HepG2 (cell line): Measurements from ENCODE around the gene HMGB3. TPM values are rescaled to one million over a fixed set of nuclear protein-coding genes. Genes with fewer than 3 reads are reported as not detected.

Experiments used
- ATAC-seq: fragments of 200-7000 bp; cut with Tn5 transposase; 3 replicates; pipeline ENCODE4 v1.9.1; 2020; ENCODE audit warnings: mild to moderate bottlenecking, moderate library complexity
- BruUV-seq: library from RNA; stranded (reverse); fragments of 400-500 nt; replicated peaks from 2 replicates; lab custom pipeline; 2021; lab: Mats Ljungman, UMichigan
- CTCF ChIA-PET: fragments of 300-600 bp; formaldehyde crosslinking; extraction: SDS; loops from one replicate; lab custom pipeline; 2021; ENCODE audit warnings: low total read pairs, inconsistent platforms, low intra/inter-chr PET ratio; lab: Yijun Ruan, JAX
- POLR2A ChIA-PET: fragments of 350-600 bp; sonication (Branson Sonifier 250); formaldehyde crosslinking; loops from one replicate; lab custom pipeline; 2020; ENCODE audit warnings: antibody characterized with exemption, inconsistent platforms; lab: Yijun Ruan, JAX
- DNase-seq: peaks from one replicate; pipeline ENCODE4 v3.0.0-alpha.2; 2015; ENCODE audit warnings: low spot score
- FAIRE-seq: peaks from 3 replicates; lab custom pipeline; 2011; peaks lifted over from hg19 to GRCh38; lab: Jason Lieb, UNC
- H2AFZ ChIP-seq: one replicate; pipeline ENCODE4 v1.6.1; 2011; ENCODE audit warnings: low read length, inconsistent platforms
- H3K27ac ChIP-seq: fragments of 300-600 bp; 3 replicates; pipeline ENCODE4 v1.8.0; 2011; ENCODE audit warnings: mixed run types, mild to moderate bottlenecking, mixed read lengths, low read length, inconsistent platforms; ENCODE audit not compliant: insufficient read depth; ENCODE audit errors: extremely low read length
- H3K27me3 ChIP-seq, 2 experiments: fragments of 200-600 bp in 1 of 2; 2 replicates in 1 of 2; 3 replicates in 1 of 2; pipeline versions ENCODE4 v1.6.0 to v1.8.0; 2011; ENCODE audit warnings: low read length in 2 of 2, mild to moderate bottlenecking in 2 of 2, moderate library complexity in 2 of 2, inconsistent platforms in 1 of 2; ENCODE audit not compliant: insufficient read depth in 2 of 2, control insufficient read depth in 1 of 2
- H3K36me3 ChIP-seq, 2 experiments: fragments of 200-600 bp in 1 of 2; replicated peaks in 1 of 2; 2 replicates in 1 of 2; 3 replicates in 1 of 2; pipeline versions ENCODE4 v1.5.1 to v1.8.0; 2011; ENCODE audit warnings: low read length in 2 of 2, inconsistent platforms in 1 of 2; ENCODE audit not compliant: insufficient read depth in 2 of 2, control insufficient read depth in 1 of 2
- H3K4me1 ChIP-seq: 2 replicates; pipeline ENCODE4 v1.5.1; 2012; ENCODE audit warnings: low read length, inconsistent platforms; ENCODE audit not compliant: insufficient read depth
- H3K4me2 ChIP-seq: 2 replicates; pipeline ENCODE4 v1.6.0; 2011; ENCODE audit warnings: low read depth, low read length, inconsistent platforms
- H3K4me3 ChIP-seq, 3 experiments: fragments of 200-600 bp in 1 of 3; sonication (generic), shearing (Covaris generic) in 1 of 3; replicated peaks in 1 of 3; 2 replicates each; pipeline ENCODE4 v1.5.1; 2011 to 2016; ENCODE audit warnings: low read length in 3 of 3, inconsistent platforms in 2 of 3, low read depth in 2 of 3, mild to moderate bottlenecking in 2 of 3, control low read depth in 1 of 3, mixed read lengths in 1 of 3; ENCODE audit not compliant: insufficient read depth in 1 of 3
- H3K79me2 ChIP-seq: one replicate; pipeline ENCODE4 v1.6.1; 2011; ENCODE audit warnings: low read length, inconsistent platforms; ENCODE audit not compliant: insufficient read depth
- H3K9ac ChIP-seq: 2 replicates; pipeline ENCODE4 v1.6.0; 2011; ENCODE audit warnings: mild to moderate bottlenecking, low read depth, low read length, inconsistent platforms; ENCODE audit not compliant: insufficient read depth
- H3K9me3 ChIP-seq: 2 replicates; pipeline ENCODE4 v1.5.1; 2012; ENCODE audit warnings: mild to moderate bottlenecking, low read length
- H4K20me1 ChIP-seq: 2 replicates; pipeline ENCODE4 v1.6.0; 2011; ENCODE audit warnings: inconsistent platforms, mild to moderate bottlenecking, low read length, moderate library complexity; ENCODE audit not compliant: insufficient read depth
- HCFC1 ChIP-seq: fragments of 150-350 bp; IDR thresholded peaks from 2 replicates; pipeline ENCODE4 v1.6.1; 2014; ENCODE audit warnings: low read depth, low read length
- MTF2 ChIP-seq: sonication (generic); formaldehyde crosslinking; IDR thresholded peaks from 2 replicates; pipeline ENCODE4 v1.5.0; 2020; ENCODE audit warnings: missing genetic modification reagents, borderline replicate concordance
- NFIC ChIP-seq: IDR thresholded peaks from 2 replicates; pipeline ENCODE4 v1.6.1; 2012; ENCODE audit warnings: mild to moderate bottlenecking, low read length, inconsistent platforms
- RCOR2 ChIP-seq: IDR thresholded peaks from 2 replicates; pipeline ENCODE4 v1.6.1; 2016; ENCODE audit warnings: missing biosample characterization, missing genetic modification reagents
- RNF2 ChIP-seq: fragments of 450-650 bp; conservative IDR thresholded peaks from 2 replicates; pipeline ENCODE4 v1.6.1; 2016; ENCODE audit warnings: low read depth
- SOX13 ChIP-seq, 3 experiments: fragments of 450-650 bp in 1 of 3; sonication (generic) in 1 of 3; formaldehyde crosslinking in 1 of 3; IDR thresholded peaks in 2 of 3; conservative IDR thresholded peaks in 1 of 3; 2 replicates each; pipeline versions ENCODE4 v1.5.0 to v1.6.1; 2016 to 2020; ENCODE audit warnings: antibody characterized with exemption in 1 of 3, mild to moderate bottlenecking in 1 of 3, missing compliant biosample characterization in 1 of 3, missing genetic modification reagents in 1 of 3, moderate library complexity in 1 of 3
- WIZ ChIP-seq: sonication (generic); formaldehyde crosslinking; IDR thresholded peaks from 2 replicates; pipeline ENCODE4 v1.5.1; 2020; ENCODE audit warnings: mild to moderate bottlenecking, missing genetic modification reagents
- ZBTB21 ChIP-seq: sonication (generic); formaldehyde crosslinking; IDR thresholded peaks from 2 replicates; pipeline ENCODE4 v1.4.0; 2020; ENCODE audit warnings: missing genetic modification reagents
- ZNF160 ChIP-seq: sonication (generic); formaldehyde crosslinking; IDR thresholded peaks from 2 replicates; pipeline ENCODE4 v1.8.0; 2022; ENCODE audit warnings: mild to moderate bottlenecking, inconsistent platforms, missing genetic modification reagents
- ZNF605 ChIP-seq: sonication (generic); formaldehyde crosslinking; IDR thresholded peaks from 2 replicates; pipeline ENCODE4 v1.8.0; 2022; ENCODE audit warnings: mild to moderate bottlenecking, missing genetic modification reagents
- ZNF792 ChIP-seq: IDR thresholded peaks from 2 replicates; pipeline ENCODE4 v1.6.1; 2016
- ZNF883 ChIP-seq: sonication (generic); formaldehyde crosslinking; IDR thresholded peaks from 2 replicates; pipeline ENCODE4 v1.5.1; 2020; ENCODE audit warnings: mild to moderate bottlenecking, missing genetic modification reagents; ENCODE audit errors: not compliant biosample characterization
- WGBS: methylation state at CpG from one replicate; pipeline ENCODE4 v1.1.6; 2017; ENCODE audit warnings: low lambda C conversion rate; 5-methylcytosine and 5-hydroxymethylcytosine counted together
- in situ Hi-C: cut with HindIII; loops from 2 replicates; pipeline ENCODE4 v1.10.0; 2017; ENCODE audit warnings: low pct_unique_long_range_greater_than_20kb; ENCODE audit not compliant: extremely low pct_ligation_motif_present
- intact Hi-C: fragments of 100-400 bp; cut with micrococcal nuclease; formaldehyde crosslinking; loops from one replicate; pipeline ENCODE4 v1.10.0; 2022; ENCODE audit not compliant: unreplicated experiment
- polyA plus RNA-seq, 8 experiments: library from polyadenylated mRNA; depleted of rRNA in 3 of 8; stranded (reverse) in 7 of 8; unstranded in 1 of 8; fragments of >200 nt; fragmentation: Illumina TruSeq in 4 of 8; extraction: Trizol in 4 of 8; gene quantifications; 2 replicates each; pipeline versions ENCODE4 v1.2.1 to v1.2.3, GENCODE V29; 2011 to 2016; ENCODE audit warnings: low read depth in 4 of 8, missing spikeins in 1 of 8, mixed read lengths in 1 of 8; ENCODE audit not compliant: insufficient read depth in 1 of 8
- total RNA-seq, 5 experiments: library from RNA; depleted of rRNA; stranded (reverse); fragments of >200 nt; fragmentation: Illumina TruSeq; extraction: Trizol; gene quantifications; 2 replicates each; pipeline ENCODE4 v1.2.3, GENCODE V29; 2016; ENCODE audit warnings: low read depth in 1 of 5
- TF ChIP-seq, protein P1 (sequence below): sonication (generic); formaldehyde crosslinking; conservative IDR thresholded peaks from 2 replicates; pipeline ENCODE4 v1.4.0; 2020; ENCODE audit warnings: missing genetic modification reagents
- TF ChIP-seq, protein P2 (sequence below): sonication (generic); formaldehyde crosslinking; IDR thresholded peaks from 2 replicates; pipeline ENCODE4 v1.4.0; 2020; ENCODE audit warnings: mild to moderate bottlenecking, missing genetic modification reagents, borderline replicate concordance
- TF ChIP-seq, protein P3 (sequence below): sonication (generic); formaldehyde crosslinking; IDR thresholded peaks from 2 replicates; pipeline ENCODE4 v1.5.0; 2020; ENCODE audit warnings: missing genetic modification reagents

Gene HMGB3
- total and polyA plus RNA-seq, 2 of the 13 experiments (the other 11 are each of a cell fraction or from before 2014, with no cell fraction given), result 8.5 to 87.1 TPM

DNA sequence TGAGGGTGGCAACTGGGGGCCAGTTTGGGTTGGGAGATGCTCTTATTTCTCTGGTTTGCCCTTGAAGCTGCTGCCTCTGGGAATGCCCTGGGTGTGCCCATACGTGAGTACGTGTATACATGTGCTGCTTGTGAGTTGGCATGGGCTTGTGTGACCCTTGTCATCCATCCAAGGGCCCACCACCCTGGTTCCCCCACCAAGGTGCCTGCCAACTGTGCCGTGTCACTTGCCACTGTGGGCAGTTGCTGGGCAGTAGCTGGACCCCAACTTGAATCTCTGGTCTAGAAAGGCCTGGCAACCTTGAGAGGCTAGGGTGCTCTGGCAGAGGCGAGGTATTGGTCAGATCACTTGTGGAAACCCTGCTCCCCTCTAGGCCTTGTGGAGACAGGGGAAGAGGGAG, 2.4 kb upstream of the HMGB3 start:
- intact Hi-C loops (loop anchor here (5.0 kb wide), 1 partner anchor 83 kb away; the partner anchor contains the start of gene CD99L2), in situ Hi-C loops (no loop called here)
- Histone ChIP-seq H3K36me3 (no peaks in the 10 kb centered on the region), H3K27me3 (peaks cover 0 to 4% of the 10 kb centered on the region in 2 experiments; a peak in 1 of 5 replicates), H3K9me3 (no peaks in the 10 kb centered on the region), H2AFZ (no peak overlapping the region), H4K20me1 (0 out of 2 replicates have a peak, but pooled peaks cover 3% of the 10 kb centered on the region), H3K4me3 (no peak overlapping the region), H3K27ac (no peak overlapping the region), H3K9ac (no peak overlapping the region), H3K4me1 (peaks cover 16% of the 10 kb centered on the region), H3K4me2 (no peak overlapping the region), H3K79me2 (peaks cover 11% of the 10 kb centered on the region)
- ATAC-seq (no peak), FAIRE-seq (no peak), DNase-seq (no peak)
- POLR2A ChIA-PET, result no interaction called here
- TF ChIP-seq, protein P1, sequence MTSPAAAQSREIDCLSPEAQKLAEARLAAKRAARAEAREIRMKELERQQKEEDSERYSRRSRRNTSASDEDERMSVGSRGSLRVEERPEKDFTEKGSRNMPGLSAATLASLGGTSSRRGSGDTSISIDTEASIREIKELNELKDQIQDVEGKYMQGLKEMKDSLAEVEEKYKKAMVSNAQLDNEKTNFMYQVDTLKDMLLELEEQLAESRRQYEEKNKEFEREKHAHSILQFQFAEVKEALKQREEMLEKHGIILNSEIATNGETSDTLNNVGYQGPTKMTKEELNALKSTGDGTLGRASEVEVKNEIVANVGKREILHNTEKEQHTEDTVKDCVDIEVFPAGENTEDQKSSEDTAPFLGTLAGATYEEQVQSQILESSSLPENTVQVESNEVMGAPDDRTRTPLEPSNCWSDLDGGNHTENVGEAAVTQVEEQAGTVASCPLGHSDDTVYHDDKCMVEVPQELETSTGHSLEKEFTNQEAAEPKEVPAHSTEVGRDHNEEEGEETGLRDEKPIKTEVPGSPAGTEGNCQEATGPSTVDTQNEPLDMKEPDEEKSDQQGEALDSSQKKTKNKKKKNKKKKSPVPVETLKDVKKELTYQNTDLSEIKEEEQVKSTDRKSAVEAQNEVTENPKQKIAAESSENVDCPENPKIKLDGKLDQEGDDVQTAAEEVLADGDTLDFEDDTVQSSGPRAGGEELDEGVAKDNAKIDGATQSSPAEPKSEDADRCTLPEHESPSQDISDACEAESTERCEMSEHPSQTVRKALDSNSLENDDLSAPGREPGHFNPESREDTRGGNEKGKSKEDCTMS (CRISPR knock-in tag), result no peak
- TF ChIP-seq NFIC, result no peak
- no peak for TF ChIP-seq ZNF605 (CRISPR knock-in tag)
- TF ChIP-seq ZNF792, result no peak
- TF ChIP-seq, protein P2, sequence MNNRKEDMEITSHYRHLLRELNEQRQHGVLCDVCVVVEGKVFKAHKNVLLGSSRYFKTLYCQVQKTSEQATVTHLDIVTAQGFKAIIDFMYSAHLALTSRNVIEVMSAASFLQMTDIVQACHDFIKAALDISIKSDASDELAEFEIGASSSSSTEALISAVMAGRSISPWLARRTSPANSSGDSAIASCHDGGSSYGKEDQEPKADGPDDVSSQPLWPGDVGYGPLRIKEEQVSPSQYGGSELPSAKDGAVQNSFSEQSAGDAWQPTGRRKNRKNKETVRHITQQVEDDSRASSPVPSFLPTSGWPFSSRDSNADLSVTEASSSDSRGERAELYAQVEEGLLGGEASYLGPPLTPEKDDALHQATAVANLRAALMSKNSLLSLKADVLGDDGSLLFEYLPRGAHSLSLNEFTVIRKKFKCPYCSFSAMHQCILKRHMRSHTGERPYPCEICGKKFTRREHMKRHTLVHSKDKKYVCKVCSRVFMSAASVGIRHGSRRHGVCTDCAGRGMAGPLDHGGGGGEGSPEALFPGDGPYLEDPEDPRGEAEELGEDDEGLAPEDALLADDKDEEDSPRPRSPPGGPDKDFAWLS (CRISPR knock-in tag), result no peak
- TF ChIP-seq ZNF160 (CRISPR knock-in tag), result no peak
- TF ChIP-seq SOX13 (IDR thresholded peaks at IDR 0.05), result no peak
- no peak for TF ChIP-seq SOX13 (CRISPR knock-in tag; conservative IDR thresholded peaks at IDR 0.05 in 1 of 2, IDR thresholded peaks at IDR 0.05 in 1 of 2)
- TF ChIP-seq WIZ (CRISPR knock-in tag), result no peak
- no peak for TF ChIP-seq HCFC1
- no peak for TF ChIP-seq ZBTB21
- TF ChIP-seq ZNF883, result no peak
- TF ChIP-seq, protein P3, sequence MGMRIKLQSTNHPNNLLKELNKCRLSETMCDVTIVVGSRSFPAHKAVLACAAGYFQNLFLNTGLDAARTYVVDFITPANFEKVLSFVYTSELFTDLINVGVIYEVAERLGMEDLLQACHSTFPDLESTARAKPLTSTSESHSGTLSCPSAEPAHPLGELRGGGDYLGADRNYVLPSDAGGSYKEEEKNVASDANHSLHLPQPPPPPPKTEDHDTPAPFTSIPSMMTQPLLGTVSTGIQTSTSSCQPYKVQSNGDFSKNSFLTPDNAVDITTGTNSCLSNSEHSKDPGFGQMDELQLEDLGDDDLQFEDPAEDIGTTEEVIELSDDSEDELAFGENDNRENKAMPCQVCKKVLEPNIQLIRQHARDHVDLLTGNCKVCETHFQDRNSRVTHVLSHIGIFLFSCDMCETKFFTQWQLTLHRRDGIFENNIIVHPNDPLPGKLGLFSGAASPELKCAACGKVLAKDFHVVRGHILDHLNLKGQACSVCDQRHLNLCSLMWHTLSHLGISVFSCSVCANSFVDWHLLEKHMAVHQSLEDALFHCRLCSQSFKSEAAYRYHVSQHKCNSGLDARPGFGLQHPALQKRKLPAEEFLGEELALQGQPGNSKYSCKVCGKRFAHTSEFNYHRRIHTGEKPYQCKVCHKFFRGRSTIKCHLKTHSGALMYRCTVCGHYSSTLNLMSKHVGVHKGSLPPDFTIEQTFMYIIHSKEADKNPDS (CRISPR knock-in tag), result no peak
- TF ChIP-seq MTF2, result no peak
- no peak for TF ChIP-seq RCOR2 (CRISPR knock-in tag)
- TF ChIP-seq RNF2, result no peak
- CTCF ChIA-PET, result no interaction called here
- no CpG with 5 or more reads among the region's 4 CpGs for WGBS
- BruUV-seq, result no TSS peak
